K562 (cell line): Measurements from ENCODE around the gene OCRL. TPM values are rescaled to one million over a fixed set of nuclear protein-coding genes. Genes with fewer than 3 reads are reported as not detected.

Experiments used
- ARID1B ChIP-seq: fragments of 450-650 bp; IDR thresholded peaks from 2 replicates; pipeline ENCODE4 v1.6.1; 2016; ENCODE audit warnings: antibody characterized with exemption, mild to moderate bottlenecking, inconsistent platforms
- ARID3B ChIP-seq: fragments of 250-450 bp; sonication (Bioruptor Pico); IDR thresholded peaks from 2 replicates; pipeline ENCODE4 v1.4.0; 2020; ENCODE audit warnings: borderline replicate concordance
- BCOR ChIP-seq: fragments of 450-650 bp; IDR thresholded peaks from 2 replicates; pipeline ENCODE4 v1.6.1; 2016
- CBX1 ChIP-seq: sonication (generic); IDR thresholded peaks from 2 replicates; pipeline ENCODE4 v1.6.1; 2016; ENCODE audit warnings: antibody characterized with exemption, low read depth, mild to moderate bottlenecking
- EGR1 ChIP-seq: fragments of 450-650 bp; conservative IDR thresholded peaks from 2 replicates; pipeline ENCODE4 v1.6.1; 2017; ENCODE audit warnings: mild to moderate bottlenecking
- FOXJ2 ChIP-seq: fragments of 200-800 bp; sonication (Bioruptor generic); IDR thresholded peaks from 2 replicates; pipeline ENCODE4 v1.6.1; 2016; ENCODE audit warnings: missing genetic modification characterization, missing compliant biosample characterization
- FOXK2 ChIP-seq, 2 experiments: fragments of 450-650 bp; IDR thresholded peaks in 1 of 2; conservative IDR thresholded peaks in 1 of 2; 2 replicates each; pipeline ENCODE4 v1.6.1; 2016; ENCODE audit warnings: low read depth in 2 of 2, mild to moderate bottlenecking in 1 of 2
- HDAC2 ChIP-seq: fragments of 450-650 bp; IDR thresholded peaks from 2 replicates; pipeline ENCODE4 v1.6.1; 2016; ENCODE audit warnings: mild to moderate bottlenecking
- HMBOX1 ChIP-seq: sonication (generic); IDR thresholded peaks from 2 replicates; pipeline ENCODE4 v1.6.1; 2016
- NELFE ChIP-seq: IDR thresholded peaks from 2 replicates; pipeline ENCODE4 v1.6.1; 2011; ENCODE audit warnings: mild to moderate bottlenecking; ENCODE audit not compliant: insufficient read depth, insufficient read length
- PML ChIP-seq: IDR thresholded peaks from 2 replicates; pipeline ENCODE4 v1.6.1; 2012; ENCODE audit warnings: low read length, inconsistent platforms
- RHOXF2B ChIP-seq: fragments of 250-450 bp; sonication (Bioruptor Pico); conservative IDR thresholded peaks from 2 replicates; pipeline ENCODE4 v1.5.1; 2021
- TCF7 ChIP-seq: sonication (generic); IDR thresholded peaks from 2 replicates; pipeline ENCODE4 v1.6.1; 2016; ENCODE audit warnings: antibody characterized with exemption, borderline replicate concordance
- XRCC4 ChIP-seq: IDR thresholded peaks from one replicate; pipeline ENCODE4 v1.6.1; 2011; ENCODE audit not compliant: insufficient read depth, insufficient read length; ENCODE audit errors: extremely low read depth
- ZFP1 ChIP-seq: fragments of 450-650 bp; formaldehyde crosslinking; IDR thresholded peaks from 2 replicates; pipeline ENCODE4 v1.4.0; 2020; ENCODE audit warnings: mild to moderate bottlenecking, mixed read lengths
- ZNF232 ChIP-seq: sonication (generic); formaldehyde crosslinking; IDR thresholded peaks from 2 replicates; pipeline ENCODE4 v1.8.0; 2022; ENCODE audit warnings: mild to moderate bottlenecking, missing genetic modification reagents
- ZNF639 ChIP-seq, 2 experiments: fragments of 200-800 bp in 1 of 2; sonication (Bioruptor generic) in 1 of 2; sonication (generic) in 1 of 2; formaldehyde crosslinking in 1 of 2; IDR thresholded peaks in 1 of 2; conservative IDR thresholded peaks in 1 of 2; 2 replicates each; pipeline versions ENCODE4 v1.5.0 to v1.6.1; 2016 to 2020; ENCODE audit warnings: missing compliant biosample characterization in 1 of 2, missing genetic modification characterization in 1 of 2, missing genetic modification reagents in 1 of 2
- ZNF780A ChIP-seq: fragments of 250-450 bp; sonication (Bioruptor Pico); IDR thresholded peaks from 2 replicates; pipeline ENCODE4 v1.5.0; 2021; ENCODE audit warnings: mild to moderate bottlenecking
- polyA plus RNA-seq, 8 experiments: library from polyadenylated mRNA; depleted of rRNA in 4 of 8; stranded (reverse) in 5 of 8; unstranded in 3 of 8; fragments of >200 nt; fragmentation: Nextera tagmentation in 2 of 8; fragmentation: Illumina TruSeq in 1 of 8; extraction: Ambion mirVana in 2 of 8; extraction: Trizol in 1 of 8; gene quantifications; 2 replicates each; pipeline versions ENCODE4 v1.2.1 to v1.2.3, GENCODE V29; 2011 to 2014; ENCODE audit warnings: inconsistent platforms in 1 of 8, missing spikeins in 1 of 8
- total RNA-seq, 7 experiments: library from RNA; depleted of rRNA in 6 of 7; stranded (reverse); fragments of >200 nt in 6 of 7; fragmentation: Illumina TruSeq in 2 of 7; extraction: Trizol in 2 of 7; gene quantifications; 2 replicates each; pipeline versions ENCODE4 v1.2.1 to v1.2.3, GENCODE V29; 2011 to 2021; ENCODE audit warnings: low replicate concordance in 1 of 7
- TF ChIP-seq, protein P1 (sequence below): fragments of 250-450 bp; sonication (Bioruptor Pico); IDR thresholded peaks from 2 replicates; pipeline ENCODE4 v1.5.0; 2021
- TF ChIP-seq, protein P2 (sequence below), 2 experiments: fragments of 450-650 bp in 1 of 2; IDR thresholded peaks; 2 replicates each; pipeline ENCODE4 v1.6.1; 2011 to 2017; ENCODE audit warnings: low read depth in 2 of 2, antibody characterized with exemption in 1 of 2, borderline replicate concordance in 1 of 2, low read length in 1 of 2, mild to moderate bottlenecking in 1 of 2, mixed read lengths in 1 of 2; ENCODE audit not compliant: control insufficient read depth in 1 of 2
- TF ChIP-seq, protein P3 (sequence below): fragments of 250-450 bp; sonication (Bioruptor Pico); IDR thresholded peaks from 2 replicates; pipeline ENCODE4 v1.8.0; 2022; ENCODE audit warnings: moderate library complexity, mild to moderate bottlenecking, inconsistent platforms

Gene OCRL
- total and polyA plus RNA-seq, 9 of the 15 experiments (the other 6 are each of a cell fraction or from before 2014, with no cell fraction given), result 2.2 to 23.4 (median 11.9) TPM

- TF ChIP-seq ARID3B (CRISPR knock-in tag), result no peak
- TF ChIP-seq, protein P1, sequence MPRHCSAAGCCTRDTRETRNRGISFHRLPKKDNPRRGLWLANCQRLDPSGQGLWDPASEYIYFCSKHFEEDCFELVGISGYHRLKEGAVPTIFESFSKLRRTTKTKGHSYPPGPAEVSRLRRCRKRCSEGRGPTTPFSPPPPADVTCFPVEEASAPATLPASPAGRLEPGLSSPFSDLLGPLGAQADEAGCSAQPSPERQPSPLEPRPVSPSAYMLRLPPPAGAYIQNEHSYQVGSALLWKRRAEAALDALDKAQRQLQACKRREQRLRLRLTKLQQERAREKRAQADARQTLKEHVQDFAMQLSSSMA (CRISPR knock-in tag), result no peak
- no peak for TF ChIP-seq PML
- TF ChIP-seq ZFP1 (CRISPR knock-in tag), result no peak
- no peak for TF ChIP-seq RHOXF2B (CRISPR knock-in tag)
- TF ChIP-seq ARID1B, result peak; percentile 49; the same call in 1 of the 2 replicates
- no peak for TF ChIP-seq ZNF232 (CRISPR knock-in tag)
- no peak for TF ChIP-seq EGR1
- TF ChIP-seq, protein P2, sequence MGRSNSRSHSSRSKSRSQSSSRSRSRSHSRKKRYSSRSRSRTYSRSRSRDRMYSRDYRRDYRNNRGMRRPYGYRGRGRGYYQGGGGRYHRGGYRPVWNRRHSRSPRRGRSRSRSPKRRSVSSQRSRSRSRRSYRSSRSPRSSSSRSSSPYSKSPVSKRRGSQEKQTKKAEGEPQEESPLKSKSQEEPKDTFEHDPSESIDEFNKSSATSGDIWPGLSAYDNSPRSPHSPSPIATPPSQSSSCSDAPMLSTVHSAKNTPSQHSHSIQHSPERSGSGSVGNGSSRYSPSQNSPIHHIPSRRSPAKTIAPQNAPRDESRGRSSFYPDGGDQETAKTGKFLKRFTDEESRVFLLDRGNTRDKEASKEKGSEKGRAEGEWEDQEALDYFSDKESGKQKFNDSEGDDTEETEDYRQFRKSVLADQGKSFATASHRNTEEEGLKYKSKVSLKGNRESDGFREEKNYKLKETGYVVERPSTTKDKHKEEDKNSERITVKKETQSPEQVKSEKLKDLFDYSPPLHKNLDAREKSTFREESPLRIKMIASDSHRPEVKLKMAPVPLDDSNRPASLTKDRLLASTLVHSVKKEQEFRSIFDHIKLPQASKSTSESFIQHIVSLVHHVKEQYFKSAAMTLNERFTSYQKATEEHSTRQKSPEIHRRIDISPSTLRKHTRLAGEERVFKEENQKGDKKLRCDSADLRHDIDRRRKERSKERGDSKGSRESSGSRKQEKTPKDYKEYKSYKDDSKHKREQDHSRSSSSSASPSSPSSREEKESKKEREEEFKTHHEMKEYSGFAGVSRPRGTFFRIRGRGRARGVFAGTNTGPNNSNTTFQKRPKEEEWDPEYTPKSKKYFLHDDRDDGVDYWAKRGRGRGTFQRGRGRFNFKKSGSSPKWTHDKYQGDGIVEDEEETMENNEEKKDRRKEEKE (IDR thresholded peaks at IDR 0.05; ENCODE audit: borderline replicate concordance in 1 of 2, control insufficient read depth in 1 of 2, low read depth in 2 of 2, low read length in 1 of 2), result no peak
- TF ChIP-seq TCF7, result no peak
- peak in 1 of 2 experiments; percentile 38; a peak in 1 of 4 replicates for TF ChIP-seq ZNF639 (CRISPR knock-in tag; conservative IDR thresholded peaks at IDR 0.05 in 1 of 2, IDR thresholded peaks at IDR 0.05 in 1 of 2)
- no peak for TF ChIP-seq ZNF780A (CRISPR knock-in tag)
- peak; percentile 78 for TF ChIP-seq HMBOX1
- TF ChIP-seq XRCC4, result no peak
- TF ChIP-seq FOXJ2 (tag), result peak; percentile 64; the same call in 1 of the 2 replicates
- no peak for TF ChIP-seq HDAC2
- TF ChIP-seq FOXK2 (conservative IDR thresholded peaks at IDR 0.05 in 1 of 2, IDR thresholded peaks at IDR 0.05 in 1 of 2; ENCODE audit: low read depth in 2 of 2), result no peak; a peak in 1 of 4 replicates
- no peak for TF ChIP-seq NELFE
- no peak for TF ChIP-seq CBX1
- TF ChIP-seq BCOR, result no peak
- TF ChIP-seq, protein P3, sequence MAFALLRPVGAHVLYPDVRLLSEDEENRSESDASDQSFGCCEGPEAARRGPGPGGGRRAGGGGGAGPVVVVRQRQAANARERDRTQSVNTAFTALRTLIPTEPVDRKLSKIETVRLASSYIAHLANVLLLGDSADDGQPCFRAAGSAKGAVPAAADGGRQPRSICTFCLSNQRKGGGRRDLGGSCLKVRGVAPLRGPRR (CRISPR knock-in tag), result no peak
Measured at GRCh38 chrX:129557844-129558480, 17.9 kb downstream of the OCRL start (continued).
